K562 (cell line): ENCODE data around the gene HBEGF. TPM values are rescaled to one million over a fixed set of nuclear protein-coding genes. Genes with fewer than 3 reads are reported as not detected.
A peak's percentile ranks its signal among the peaks of the same experiment; 100 is the strongest.

Experiments used
- CBX3 ChIP-seq, 2 experiments: IDR thresholded peaks; 1 replicate in 1 of 2; 2 replicates in 1 of 2; pipeline ENCODE4 v1.6.1; 2012; ENCODE audit warnings: inconsistent platforms in 2 of 2, low read length in 2 of 2, borderline replicate concordance in 1 of 2, control low read depth in 1 of 2
- CHD2 ChIP-seq: IDR thresholded peaks from 2 replicates; pipeline ENCODE4 v1.6.1; 2011; ENCODE audit warnings: low read depth, low read length
- KDM2B ChIP-seq: fragments of 250-450 bp; sonication (Bioruptor Pico); IDR thresholded peaks from 2 replicates; pipeline ENCODE4 v1.8.0; 2021; ENCODE audit warnings: mild to moderate bottlenecking, moderate library complexity
- KLF1 ChIP-seq: fragments of 450-650 bp; IDR thresholded peaks from 2 replicates; pipeline ENCODE4 v1.6.1; 2016; ENCODE audit warnings: missing genetic modification characterization, missing compliant biosample characterization
- KLF10 ChIP-seq: fragments of 250-450 bp; sonication (Bioruptor Pico); IDR thresholded peaks from 2 replicates; pipeline ENCODE4 v1.6.1; 2021; ENCODE audit warnings: matching md5 sums
- NFIC ChIP-seq: fragments of 450-650 bp; IDR thresholded peaks from 2 replicates; pipeline ENCODE4 v1.6.1; 2017; ENCODE audit warnings: mild to moderate bottlenecking, inconsistent platforms
- NR2C1 ChIP-seq, 2 experiments: fragments of 450-650 bp; IDR thresholded peaks; 2 replicates each; pipeline ENCODE4 v1.6.1; 2017; ENCODE audit warnings: mild to moderate bottlenecking in 2 of 2, antibody characterized with exemption in 1 of 2, inconsistent platforms in 1 of 2, missing compliant biosample characterization in 1 of 2, missing genetic modification characterization in 1 of 2
- RERE ChIP-seq: sonication (generic); formaldehyde crosslinking; IDR thresholded peaks from 2 replicates; pipeline ENCODE4 v1.8.0; 2023; ENCODE audit warnings: missing genetic modification reagents, mild to moderate bottlenecking, borderline replicate concordance
- TAF7 ChIP-seq: fragments of 450-650 bp; IDR thresholded peaks from 2 replicates; pipeline ENCODE4 v1.6.1; 2016; ENCODE audit warnings: missing genetic modification characterization, missing compliant biosample characterization
- polyA plus RNA-seq, 8 experiments: library from polyadenylated mRNA; depleted of rRNA in 4 of 8; stranded (reverse) in 5 of 8; unstranded in 3 of 8; fragments of >200 nt; fragmentation: Nextera tagmentation in 2 of 8; fragmentation: Illumina TruSeq in 1 of 8; extraction: Ambion mirVana in 2 of 8; extraction: Trizol in 1 of 8; gene quantifications; 2 replicates each; pipeline versions ENCODE4 v1.2.1 to v1.2.3, GENCODE V29; 2011 to 2014; ENCODE audit warnings: inconsistent platforms in 1 of 8, missing spikeins in 1 of 8
- total RNA-seq, 7 experiments: library from RNA; depleted of rRNA in 6 of 7; stranded (reverse); fragments of >200 nt in 6 of 7; fragmentation: Illumina TruSeq in 2 of 7; extraction: Trizol in 2 of 7; gene quantifications; 2 replicates each; pipeline versions ENCODE4 v1.2.1 to v1.2.3, GENCODE V29; 2011 to 2021; ENCODE audit warnings: low replicate concordance in 1 of 7
- TF ChIP-seq, protein P1 (sequence below), 2 experiments: fragments of 450-650 bp; formaldehyde crosslinking in 1 of 2; IDR thresholded peaks; 2 replicates each; pipeline versions ENCODE4 v1.4.0 to v1.6.1; 2014 to 2020; ENCODE audit warnings: mild to moderate bottlenecking in 2 of 2, borderline replicate concordance in 1 of 2, low read depth in 1 of 2
- TF ChIP-seq, protein P2 (sequence below): sonication (generic); formaldehyde crosslinking; IDR thresholded peaks from 2 replicates; pipeline ENCODE4 v1.5.0; 2020; ENCODE audit warnings: missing genetic modification reagents

The HBEGF gene
- total and polyA plus RNA-seq, 9 of the 15 experiments (the other 6 are each of a cell fraction or from before 2014, with no cell fraction given): 0.11 to 1.1 (median 0.60) TPM

DNA sequence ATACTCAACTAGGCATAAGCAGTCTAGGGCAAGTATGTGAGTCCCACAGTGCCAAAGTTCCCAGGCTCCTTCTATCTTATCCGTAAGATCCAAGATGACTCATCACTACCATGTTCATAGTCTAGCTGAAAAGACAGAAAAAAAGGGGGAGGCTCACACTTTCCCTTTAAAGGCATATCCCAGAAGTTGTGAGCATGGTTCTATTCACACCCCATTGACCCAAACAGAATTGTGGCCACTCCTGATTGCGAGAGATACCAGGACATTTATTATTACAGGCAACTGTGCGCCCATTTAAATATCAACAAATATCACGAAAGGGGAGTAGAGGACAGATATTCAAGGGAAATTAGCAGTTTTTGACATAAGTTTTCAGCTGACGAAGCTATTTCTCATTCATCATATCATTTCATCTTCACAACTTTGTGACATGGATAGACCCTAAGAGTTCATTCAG, 35.4 kb downstream of the HBEGF start (continued):
- TF ChIP-seq, protein P1, sequence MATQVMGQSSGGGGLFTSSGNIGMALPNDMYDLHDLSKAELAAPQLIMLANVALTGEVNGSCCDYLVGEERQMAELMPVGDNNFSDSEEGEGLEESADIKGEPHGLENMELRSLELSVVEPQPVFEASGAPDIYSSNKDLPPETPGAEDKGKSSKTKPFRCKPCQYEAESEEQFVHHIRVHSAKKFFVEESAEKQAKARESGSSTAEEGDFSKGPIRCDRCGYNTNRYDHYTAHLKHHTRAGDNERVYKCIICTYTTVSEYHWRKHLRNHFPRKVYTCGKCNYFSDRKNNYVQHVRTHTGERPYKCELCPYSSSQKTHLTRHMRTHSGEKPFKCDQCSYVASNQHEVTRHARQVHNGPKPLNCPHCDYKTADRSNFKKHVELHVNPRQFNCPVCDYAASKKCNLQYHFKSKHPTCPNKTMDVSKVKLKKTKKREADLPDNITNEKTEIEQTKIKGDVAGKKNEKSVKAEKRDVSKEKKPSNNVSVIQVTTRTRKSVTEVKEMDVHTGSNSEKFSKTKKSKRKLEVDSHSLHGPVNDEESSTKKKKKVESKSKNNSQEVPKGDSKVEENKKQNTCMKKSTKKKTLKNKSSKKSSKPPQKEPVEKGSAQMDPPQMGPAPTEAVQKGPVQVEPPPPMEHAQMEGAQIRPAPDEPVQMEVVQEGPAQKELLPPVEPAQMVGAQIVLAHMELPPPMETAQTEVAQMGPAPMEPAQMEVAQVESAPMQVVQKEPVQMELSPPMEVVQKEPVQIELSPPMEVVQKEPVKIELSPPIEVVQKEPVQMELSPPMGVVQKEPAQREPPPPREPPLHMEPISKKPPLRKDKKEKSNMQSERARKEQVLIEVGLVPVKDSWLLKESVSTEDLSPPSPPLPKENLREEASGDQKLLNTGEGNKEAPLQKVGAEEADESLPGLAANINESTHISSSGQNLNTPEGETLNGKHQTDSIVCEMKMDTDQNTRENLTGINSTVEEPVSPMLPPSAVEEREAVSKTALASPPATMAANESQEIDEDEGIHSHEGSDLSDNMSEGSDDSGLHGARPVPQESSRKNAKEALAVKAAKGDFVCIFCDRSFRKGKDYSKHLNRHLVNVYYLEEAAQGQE (IDR thresholded peaks at IDR 0.05; ENCODE audit: borderline replicate concordance): no peak; the same call in 1 of the 2 replicates
- TF ChIP-seq, protein P1 (CRISPR knock-in tag; IDR thresholded peaks at IDR 0.05; ENCODE audit: low read depth): no peak
- TF ChIP-seq CHD2 (no peak), NR2C1 (IDR thresholded peaks at IDR 0.05) (no peak), NR2C1 (tag; IDR thresholded peaks at IDR 0.05) (no peak), RERE (CRISPR knock-in tag) (no peak), KLF1 (tag) (no peak), CBX3 (IDR thresholded peaks at IDR 0.05; ENCODE audit: borderline replicate concordance in 1 of 2, low read length in 2 of 2) (0 out of 3 replicates have a peak, but pooled peaks of 1 of the 2 experiments have one; percentile 17), KDM2B (CRISPR knock-in tag) (no peak), KLF10 (no peak), TAF7 (tag) (no peak), NFIC (no peak)
- TF ChIP-seq, protein P2, sequence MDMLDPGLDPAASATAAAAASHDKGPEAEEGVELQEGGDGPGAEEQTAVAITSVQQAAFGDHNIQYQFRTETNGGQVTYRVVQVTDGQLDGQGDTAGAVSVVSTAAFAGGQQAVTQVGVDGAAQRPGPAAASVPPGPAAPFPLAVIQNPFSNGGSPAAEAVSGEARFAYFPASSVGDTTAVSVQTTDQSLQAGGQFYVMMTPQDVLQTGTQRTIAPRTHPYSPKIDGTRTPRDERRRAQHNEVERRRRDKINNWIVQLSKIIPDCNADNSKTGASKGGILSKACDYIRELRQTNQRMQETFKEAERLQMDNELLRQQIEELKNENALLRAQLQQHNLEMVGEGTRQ: no peak
